Dermis microvascular lymphatic vessel endothelial cell (primary cell): ENCODE measurements around the gene PTPMT1. TPM values are rescaled to one million over a fixed set of nuclear protein-coding genes. Genes with fewer than 3 reads are reported as not detected.
A peak's percentile ranks its signal among the peaks of the same experiment; 100 is the strongest.

Source experiments
- DNase-seq, 2 donors: peaks; one replicate each; pipeline versions ENCODE4 v3.0.0 to v3.0.0-alpha.2; 2010; ENCODE audit warnings: low read depth in 2 of 2
- total RNA-seq: library from RNA; depleted of rRNA; stranded (reverse); fragments of >200 nt; gene quantifications from 2 replicates; pipeline ENCODE4 v1.2.1, GENCODE V29; 2014

Gene PTPMT1
- total RNA-seq, 1 donor from 2014 or later = 65.0 TPM

DNA sequence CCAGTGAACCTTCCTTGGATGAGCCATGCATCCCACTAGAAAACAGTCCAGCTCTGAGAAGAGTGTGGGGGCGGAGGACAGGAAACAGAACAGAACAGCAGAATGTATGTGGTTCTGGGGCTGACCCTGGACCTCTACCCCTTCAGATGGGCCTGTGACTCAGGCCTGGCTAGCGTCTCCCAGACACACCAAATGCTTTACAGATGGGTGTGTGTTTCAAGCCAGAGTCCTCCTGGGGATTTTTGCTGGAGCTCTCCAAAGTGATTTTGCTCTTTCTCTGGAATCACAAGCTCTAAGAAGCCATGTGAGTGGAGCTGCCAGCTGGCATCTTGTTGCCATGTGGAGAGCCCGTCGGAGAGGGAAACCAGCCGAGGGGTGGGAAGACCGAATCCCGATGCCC is 42.0 kb downstream of the PTPMT1 start:
- peak in 1 of 2 donors; percentile 53 for DNase-seq

DNA sequence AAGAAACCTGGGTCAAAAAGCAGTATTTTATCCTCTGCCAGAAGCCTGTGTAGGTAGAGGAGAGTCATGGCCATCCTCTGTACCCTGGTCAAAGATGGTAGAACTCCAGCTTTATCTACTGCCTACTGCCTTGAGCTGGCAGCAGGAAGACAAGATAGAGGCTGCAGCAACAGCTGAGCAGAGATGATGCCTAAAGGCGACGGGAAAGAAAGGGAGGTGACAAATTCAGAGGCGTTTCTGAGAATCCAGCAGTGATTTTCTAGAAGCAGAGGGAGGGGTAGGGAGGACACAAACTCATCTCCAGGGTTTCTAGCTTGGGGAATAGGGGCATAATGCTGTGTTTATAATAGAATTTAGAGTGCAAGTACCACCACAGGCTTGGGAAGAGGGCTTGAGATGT is 44.3 kb downstream of the PTPMT1 start:
- DNase-seq = no peak

- DNase-seq = no peak
Observed at GRCh38 chr11:47611348-47611794, 46.0 kb downstream of the PTPMT1 start.

- no peak for DNase-seq
Observed at GRCh38 chr11:47615249-47615648, 49.9 kb downstream of the PTPMT1 start.

DNA sequence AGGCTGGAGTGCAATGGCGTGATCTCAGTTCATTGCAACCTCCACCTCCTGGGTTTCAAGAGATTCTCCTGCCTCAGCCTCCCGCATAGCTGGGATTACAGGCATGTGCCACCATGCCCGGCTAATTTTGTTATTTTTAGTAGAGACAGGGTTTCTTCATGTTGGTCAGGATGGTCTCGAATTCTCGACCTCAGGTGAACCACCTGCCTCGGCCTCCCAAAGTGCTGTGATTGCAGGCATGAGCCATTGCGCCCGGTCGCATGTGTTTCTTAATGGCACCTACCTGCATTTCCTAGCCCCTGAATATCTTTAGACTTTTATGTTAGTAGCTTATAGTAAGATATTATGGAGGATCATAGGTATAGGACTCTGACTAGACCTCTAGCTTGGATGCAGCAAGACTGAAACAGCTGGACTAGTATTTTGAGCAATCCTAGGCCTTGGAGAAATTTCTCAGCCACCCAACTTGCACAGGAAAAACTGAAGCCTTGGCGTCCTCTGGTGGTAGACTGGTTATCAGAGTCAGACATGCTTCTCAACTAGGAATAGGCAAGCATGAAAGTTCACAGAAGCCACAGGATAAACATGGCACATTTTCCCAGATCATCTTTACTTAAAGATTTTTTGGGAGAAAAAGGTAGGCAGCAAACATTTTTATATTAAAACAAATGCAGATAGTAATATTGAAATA is 51.5 kb downstream of the PTPMT1 start:
- peak; percentile 58 to 76 for DNase-seq

GRCh38 chr11:47617417-47617809 is 52.0 kb downstream of the PTPMT1 start:
- DNase-seq = peak in 1 of 2 donors; percentile 19

GRCh38 chr11:47620836-47621378 is 55.5 kb downstream of the PTPMT1 start:
- DNase-seq = peak in 1 of 2 donors; percentile 43

Other genes with a start within 250 kb of the PTPMT1 start
- not detected in 2 replicates for gene MYBPC3, start 212.9 kb upstream of the PTPMT1 start, total RNA-seq
- under 0.01 TPM in 1 of 2 replicates, not detected in the other for gene SPI1, start 187.1 kb upstream of the PTPMT1 start, total RNA-seq
- gene SLC39A13, start 157.0 kb upstream of the PTPMT1 start, total RNA-seq = 32.5 and 70.5 TPM in 2 replicates
- 163 and 166 TPM in 2 replicates for gene PSMC3, start 139.2 kb upstream of the PTPMT1 start, total RNA-seq
- gene RAPSN, start 116.5 kb upstream of the PTPMT1 start, total RNA-seq = 0.13 and 0.25 TPM in 2 replicates
- gene CELF1, start 12.5 kb upstream of the PTPMT1 start, total RNA-seq = 57.9 and 84.6 TPM in 2 replicates
- 29.3 and 38.2 TPM in 2 replicates for gene KBTBD4, start 13.4 kb downstream of the PTPMT1 start, total RNA-seq
- gene NDUFS3, start 13.5 kb downstream of the PTPMT1 start, total RNA-seq = 75.0 and 85.7 TPM in 2 replicates
- gene FAM180B, start 21.1 kb downstream of the PTPMT1 start, total RNA-seq = not detected in 2 replicates
- 0.13 TPM in 1 of 2 replicates, not detected in the other for gene C1QTNF4, start 28.8 kb downstream of the PTPMT1 start, total RNA-seq
- 85.2 and 106 TPM in 2 replicates for gene MTCH2, start 77.0 kb downstream of the PTPMT1 start, total RNA-seq
- 0.13 and 0.38 TPM in 2 replicates for gene AGBL2, start 149.8 kb downstream of the PTPMT1 start, total RNA-seq
- gene FNBP4, start 201.7 kb downstream of the PTPMT1 start, total RNA-seq = 31.1 and 35.7 TPM in 2 replicates